NCI-H82 (cell line): ENCODE measurements around the gene G2E3.
A peak's percentile ranks its signal among the peaks of the same experiment; 100 is the strongest.
"Not testable (repeated sequence)": the region's sequence is repeated elsewhere in the genome, so short reads cannot be mapped to it uniquely, and the experiment has no call there.

Experiments used
- DNase-seq: peaks from one replicate; lab custom pipeline; 2025; lab: John Stamatoyannopoulos, UW

G2E3 gene

DNA sequence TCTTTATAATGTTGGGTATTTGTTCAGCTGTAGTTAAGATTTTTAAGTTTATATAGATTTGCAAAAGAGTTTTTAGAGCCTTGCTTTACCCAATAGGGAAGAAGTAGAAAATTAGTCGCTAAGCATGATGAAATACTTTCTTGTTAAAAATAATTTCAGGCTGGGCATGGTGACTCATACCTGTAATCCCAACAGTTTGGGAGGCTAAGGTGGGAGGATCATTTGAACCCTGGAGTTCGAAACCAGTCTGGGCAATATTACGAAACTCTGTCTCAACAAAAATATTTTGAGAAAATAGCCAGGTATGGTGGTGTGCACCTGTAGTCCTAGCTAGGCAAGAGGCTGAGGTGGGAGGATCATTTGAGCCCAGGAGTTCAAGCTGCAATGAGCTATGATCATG, 44.4 kb downstream of the G2E3 start:
- DNase-seq = no peak

DNA sequence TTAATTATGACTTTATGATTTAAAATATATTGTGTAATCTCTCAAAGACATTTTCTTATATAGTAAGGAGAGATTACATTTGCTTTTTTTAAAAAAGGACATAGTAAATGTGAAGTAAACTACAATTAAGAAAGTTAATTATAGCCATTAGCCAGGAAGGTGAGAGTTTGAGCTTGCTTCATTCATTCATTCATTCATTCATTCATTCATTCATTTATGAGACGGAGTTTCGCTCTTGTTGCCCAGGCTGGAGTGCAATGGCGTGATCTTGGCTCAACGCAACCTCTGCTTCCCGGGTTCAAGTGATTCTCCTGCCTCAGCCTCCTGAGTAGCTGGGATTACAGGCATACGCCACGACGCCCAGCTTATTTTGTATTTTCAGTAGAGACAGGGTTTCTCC, 45.7 kb downstream of the G2E3 start:
- not testable (repeated sequence) for DNase-seq

DNA sequence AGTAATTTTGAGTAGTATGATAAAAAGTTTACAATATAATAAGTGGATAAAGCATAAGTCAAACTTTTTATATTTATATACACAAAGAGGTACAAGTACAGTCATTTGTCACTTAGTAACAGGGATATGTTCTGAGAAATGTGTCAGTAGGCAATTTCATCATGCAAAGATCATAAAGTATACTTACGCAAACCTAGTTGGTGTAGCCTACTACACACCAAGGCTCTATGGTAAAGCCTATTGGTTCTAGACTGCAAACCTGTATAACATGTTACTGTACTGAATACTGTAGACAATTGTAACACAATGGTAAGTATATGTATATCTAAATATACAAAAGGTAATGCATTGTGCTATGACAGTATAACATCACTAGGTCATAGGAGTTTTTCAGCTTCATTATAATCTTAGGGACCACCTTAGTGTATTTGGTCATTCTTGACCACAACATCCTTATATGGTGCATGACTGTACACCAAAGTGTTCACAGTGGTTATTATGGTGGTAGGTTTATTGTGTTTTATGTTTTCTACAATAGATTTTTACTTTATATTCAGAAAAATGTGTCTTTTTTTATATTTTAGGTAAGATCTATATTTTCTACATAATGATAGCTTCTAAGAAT, 48.3 kb downstream of the G2E3 start:
- DNase-seq = no peak

DNA sequence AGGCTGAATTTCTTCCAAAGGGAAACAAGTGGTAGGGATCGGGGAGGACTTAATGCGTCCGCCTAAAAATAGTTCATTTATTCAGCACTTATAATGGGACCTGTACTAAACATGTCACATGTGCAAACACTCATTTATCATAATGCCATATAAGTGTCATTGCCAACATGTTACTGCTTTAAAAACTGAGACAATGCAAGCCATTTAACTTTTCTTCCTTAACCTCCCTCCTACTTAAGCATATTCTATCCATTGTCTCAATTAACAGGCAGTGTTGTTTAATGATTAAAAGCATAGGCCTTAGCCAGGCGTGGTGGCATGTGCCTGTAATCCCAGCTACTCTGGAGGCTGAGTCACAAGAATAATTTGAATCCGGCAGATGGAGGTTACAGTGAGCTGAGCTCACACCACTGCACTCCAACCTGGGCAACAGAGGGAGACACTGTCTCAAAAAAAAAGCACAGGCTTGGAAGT, 49.6 kb downstream of the G2E3 start:
- peak; percentile 56 for DNase-seq

DNA sequence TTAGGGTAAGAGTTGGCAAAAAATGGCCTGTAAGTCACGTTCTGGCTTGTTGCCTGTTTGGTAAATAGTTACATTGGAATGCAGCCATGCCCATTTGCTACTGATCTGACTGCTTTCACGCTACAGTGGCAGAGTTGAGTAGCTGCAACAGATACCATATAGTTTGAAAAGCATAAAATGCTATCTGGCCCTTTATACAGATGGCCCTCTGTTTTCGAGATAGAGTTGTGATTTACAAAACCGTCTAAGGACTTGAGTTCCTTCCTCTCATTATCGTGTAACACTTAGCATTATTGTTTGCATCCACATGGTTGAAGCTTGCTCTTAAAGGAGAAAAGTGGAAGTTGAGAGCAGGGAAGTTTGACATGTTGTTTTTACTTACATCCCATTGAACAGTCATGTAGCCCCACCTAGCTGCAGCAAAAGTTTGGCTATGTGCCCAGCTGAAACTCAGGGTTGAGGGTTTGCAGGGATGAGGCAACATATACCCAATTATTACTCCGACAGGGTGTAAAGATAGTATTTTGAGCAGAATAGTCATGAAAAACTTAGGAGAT, 51.9 kb downstream of the G2E3 start:
- DNase-seq = peak; percentile 30

DNA sequence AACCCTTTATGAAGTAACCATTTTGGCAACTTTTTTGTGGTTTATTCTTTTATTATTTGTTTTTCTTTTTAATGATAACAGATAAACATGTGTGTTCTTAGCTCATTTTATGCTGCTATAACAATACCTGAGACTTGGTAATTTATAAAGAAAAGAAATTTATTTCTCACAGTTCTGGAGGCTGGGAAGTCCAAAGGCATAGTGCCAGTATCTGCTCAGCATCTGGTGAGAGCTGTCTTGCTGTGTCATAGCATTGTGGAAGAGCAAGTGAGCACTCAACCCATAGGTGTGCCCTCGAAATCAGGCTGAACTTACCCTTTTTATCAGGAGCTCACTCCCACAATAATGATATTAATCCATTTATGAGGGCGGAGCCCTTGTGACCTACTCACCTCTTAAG, 55.2 kb downstream of the G2E3 start:
- DNase-seq = no peak

DNA sequence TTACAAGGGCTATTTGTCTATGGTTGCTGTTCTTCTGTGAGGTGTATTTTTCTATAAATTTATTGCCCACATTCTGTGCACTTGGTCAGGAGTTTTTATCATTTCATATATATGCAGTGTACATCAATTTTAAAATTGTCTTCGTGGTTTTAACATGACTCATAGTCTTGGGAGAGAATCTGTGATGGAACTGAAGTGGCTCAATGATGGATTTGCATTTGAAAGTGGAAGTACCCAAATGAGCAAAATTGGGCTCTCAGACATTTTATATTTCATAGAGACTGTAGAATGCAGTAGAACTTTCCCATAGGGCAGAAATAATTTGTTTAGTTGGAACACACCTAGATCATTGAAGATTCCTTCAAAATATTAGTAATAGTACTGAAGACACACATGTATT, 61.2 kb downstream of the G2E3 start:
- DNase-seq = no peak

DNA sequence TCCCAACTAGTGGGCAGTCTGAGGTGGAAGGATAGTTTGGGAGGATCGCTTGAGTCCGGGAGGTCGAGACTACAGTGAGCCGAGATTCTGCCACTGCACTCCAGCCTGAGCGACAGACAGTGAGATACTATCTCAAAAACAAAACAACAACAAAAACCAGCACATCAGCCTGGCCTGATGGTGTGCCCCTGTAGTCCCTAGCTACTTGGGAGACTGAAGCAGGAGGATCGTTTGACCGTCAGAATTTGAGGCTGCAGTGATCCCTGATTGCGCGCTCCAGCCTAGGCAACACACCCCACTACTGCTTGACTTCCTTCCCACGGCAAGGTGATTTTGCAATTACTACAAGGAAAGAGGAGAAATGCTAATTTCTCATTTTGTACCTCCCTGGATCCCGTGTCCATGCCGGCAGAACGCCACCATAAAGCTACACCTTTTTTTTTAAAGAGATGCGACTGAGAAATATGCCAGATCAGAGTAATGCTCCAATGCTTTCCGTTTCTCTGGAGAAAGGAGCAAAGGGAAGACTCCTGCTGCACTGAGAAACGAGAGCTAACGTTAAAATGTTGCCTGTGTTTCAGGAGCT, 62.5 kb downstream of the G2E3 start:
- DNase-seq = peak; percentile 60

DNA sequence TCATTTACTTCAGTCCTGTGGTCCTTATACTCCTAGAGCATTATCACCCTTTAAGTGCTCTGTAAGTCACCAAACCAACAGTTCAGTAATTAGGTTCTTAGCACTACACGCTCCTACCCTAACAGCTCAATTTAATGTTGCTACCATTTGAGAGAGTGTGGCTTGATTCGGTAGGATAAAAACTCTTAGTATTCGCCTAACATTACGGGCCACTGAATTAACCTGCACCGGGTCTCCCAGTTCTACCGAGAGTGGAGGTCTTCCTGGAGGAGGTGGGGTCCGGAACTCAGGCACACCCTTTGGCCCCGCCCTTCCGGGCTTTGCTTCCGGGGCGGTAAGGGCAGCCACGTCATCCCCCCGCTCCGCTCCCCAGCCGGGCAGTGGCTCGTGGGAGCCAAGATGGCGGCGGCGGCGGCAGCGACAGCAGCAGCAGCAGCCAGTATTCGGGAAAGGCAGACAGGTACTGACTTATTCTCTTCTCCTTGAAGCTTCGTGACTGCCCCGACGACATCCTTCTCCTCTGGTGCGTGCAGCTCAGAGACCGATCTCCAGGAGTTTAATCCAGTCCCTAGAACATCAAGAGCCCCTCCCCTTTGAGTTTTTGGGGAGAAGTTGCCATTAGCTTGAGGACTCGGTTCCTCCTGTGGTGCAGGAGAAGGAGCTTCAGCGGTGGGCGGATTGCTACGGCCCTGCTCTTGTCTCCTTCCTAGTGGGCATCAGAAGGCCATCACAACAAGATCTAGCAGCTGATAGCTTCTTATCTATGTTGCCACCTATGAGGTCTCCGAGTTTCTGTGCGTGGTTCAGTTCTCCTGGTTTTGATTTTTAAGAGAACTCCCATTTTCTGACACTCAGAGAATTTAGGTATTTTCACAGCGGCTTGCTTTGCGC, 63.2 kb downstream of the G2E3 start, which contains the start of gene SCFD1:
Gene SCFD1 (plus strand): TSS at position 380 of the 891 bp plus-strand sequence. CDS start 20 bp downstream, at position 400.
- peak; percentile 96 for DNase-seq

DNA sequence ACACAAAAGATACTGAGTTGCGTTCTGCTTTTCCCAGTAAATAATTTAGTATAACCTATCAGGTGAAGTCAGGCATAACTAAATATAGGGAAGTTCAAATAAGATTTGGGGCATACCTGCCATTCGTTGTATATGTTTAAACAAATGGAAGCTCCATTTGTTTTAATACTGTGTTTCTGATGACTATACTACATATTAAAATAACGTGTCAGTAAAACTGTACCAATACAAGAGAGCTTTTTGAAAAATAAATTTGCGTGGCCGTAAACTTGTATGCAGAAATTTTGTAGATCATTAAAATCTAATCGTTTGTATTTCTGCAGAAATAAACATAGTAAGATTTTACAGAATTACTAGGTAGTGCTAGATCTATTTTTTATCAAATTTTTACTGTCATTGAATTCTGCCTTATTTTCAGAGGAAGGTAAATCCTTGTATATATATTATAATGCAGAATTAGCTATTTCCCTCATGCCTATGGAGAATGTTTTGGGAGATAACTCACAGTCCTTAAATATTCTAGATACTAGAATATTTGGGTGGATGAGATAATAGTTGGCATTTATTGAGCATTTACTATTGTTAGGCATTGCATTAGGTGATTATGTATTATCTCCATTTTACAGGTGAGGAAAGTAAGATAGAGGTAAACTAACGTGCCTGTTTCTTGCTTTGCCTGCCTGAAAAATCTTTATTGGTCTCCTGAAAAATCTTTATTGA, 64.6 kb downstream of the G2E3 start:
- DNase-seq = no peak

DNA sequence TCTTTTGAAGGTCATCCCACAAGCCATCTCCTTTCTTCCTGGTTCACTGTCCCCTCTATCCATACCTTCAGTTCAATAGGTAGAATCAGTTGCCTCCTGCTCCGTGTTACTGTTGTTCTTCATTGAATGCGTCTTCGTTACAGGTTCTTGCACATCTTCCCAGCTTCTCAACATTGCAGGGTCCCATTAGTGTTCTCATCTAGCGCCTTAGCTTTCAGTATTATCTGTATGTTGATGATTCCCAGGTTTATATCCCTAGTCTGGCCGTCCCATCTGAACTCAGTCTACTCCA, 65.1 kb downstream of the G2E3 start:
- DNase-seq = no peak

DNA sequence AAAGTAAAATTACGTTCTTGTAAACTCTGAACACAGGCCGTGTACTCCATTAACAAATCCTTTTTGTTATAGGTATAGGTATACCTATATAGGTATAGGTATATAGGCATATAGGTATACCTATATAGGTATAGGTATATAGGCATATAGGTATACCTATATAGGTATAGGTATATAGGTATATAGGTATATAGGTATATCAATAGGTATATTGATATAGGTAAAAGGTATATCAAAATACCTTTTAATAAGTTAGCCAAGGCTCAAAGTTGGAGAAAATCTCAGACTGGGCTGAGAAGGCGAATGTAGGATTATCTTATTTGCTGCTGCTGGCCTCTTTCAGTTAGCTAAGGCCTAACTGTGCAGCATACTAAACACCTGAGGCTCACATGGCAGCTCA, 66.6 kb downstream of the G2E3 start:
- DNase-seq = no peak

DNA sequence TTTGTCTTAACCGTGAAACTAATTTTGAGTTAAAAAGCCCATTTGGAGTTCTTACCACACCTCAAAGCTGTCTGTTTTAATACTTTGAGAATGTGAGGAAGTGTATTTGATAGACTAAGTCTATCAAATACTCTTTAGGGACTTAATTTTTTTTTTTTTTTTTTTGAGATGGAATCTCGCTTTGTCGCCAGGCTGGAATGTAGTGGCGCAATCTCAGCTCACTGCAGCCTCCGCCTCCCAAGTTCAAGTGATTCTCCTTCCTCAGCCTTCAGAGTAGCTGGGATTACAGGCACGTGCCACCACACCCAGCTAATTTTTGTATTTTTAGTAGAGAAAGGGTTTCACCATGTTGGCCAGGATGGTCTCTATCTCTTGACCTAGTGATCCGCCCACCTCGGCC, 70.5 kb downstream of the G2E3 start:
- DNase-seq = not testable (repeated sequence)

DNA sequence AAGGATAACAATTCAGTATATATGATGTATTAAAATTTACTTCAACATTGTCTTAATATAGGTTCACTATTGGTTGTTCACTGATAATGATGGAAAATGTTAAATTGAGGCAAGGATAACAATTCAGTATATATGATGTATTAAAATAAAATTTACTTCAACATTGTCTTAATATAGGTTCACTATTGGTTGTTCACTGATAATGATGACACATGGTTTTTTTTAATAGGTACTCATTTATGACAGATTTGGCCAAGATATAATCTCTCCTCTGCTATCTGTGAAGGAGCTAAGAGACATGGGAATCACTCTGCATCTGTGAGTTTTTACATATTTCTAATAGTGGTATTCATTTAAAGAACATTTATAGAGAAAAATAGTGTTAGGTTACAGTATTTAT, 71.3 kb downstream of the G2E3 start:
- DNase-seq = no peak

DNA sequence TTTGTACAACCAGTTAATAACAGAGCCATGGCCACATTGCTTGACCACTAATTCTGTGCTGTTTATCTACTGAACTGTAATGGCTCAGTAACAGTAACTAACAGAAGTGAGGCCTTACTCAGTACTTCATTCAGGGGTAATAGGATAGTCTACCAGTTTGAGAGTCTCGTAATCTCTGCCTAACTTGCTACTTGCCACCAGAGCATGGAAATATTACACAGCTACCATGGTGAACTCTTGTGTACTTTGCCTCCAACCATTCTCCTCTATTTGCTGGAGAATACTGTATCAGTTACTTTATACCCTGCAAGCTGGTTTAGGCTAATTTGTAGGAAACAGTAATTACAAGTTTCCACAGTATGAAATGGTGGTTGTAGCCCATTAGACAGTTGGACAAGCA, 73.8 kb downstream of the G2E3 start:
- no peak for DNase-seq

DNA sequence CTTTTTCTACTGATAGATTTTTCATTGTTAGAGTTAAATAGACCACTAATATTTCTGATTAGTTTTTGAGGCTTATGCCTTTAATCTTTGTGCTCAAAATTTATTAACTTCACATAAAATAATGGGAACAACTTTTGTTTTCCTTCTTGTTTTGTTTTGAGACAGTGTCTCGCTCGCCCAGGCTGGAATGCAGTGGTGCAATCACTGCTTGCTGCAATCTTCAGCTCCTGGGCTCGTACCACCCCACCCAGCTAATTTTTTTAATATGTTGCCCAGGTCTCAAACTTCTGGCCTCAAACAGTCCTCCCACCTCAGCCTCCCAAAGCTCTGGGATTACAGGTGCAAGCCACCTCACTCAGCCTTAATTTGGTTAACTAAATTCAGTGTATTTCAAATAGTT, 80.0 kb downstream of the G2E3 start:
- no peak for DNase-seq

DNA sequence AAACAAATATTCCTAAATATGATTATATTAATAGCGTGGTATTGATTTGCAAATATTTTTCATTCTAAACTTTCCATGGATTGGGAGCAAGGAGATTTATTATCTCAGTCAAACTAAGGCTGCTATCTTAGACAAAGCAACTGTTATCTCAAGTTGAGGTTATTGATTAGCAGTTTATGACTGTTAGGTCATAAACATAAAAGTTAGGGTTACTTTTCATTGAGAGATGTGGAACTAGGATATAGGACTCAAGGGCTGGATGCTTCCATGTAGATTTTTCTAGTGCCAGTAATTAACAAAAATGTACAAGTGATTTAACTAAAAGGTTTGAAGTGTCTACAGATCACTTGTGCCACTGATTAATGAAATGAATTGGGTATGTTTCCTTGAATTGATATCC, 82.2 kb downstream of the G2E3 start:
- no peak for DNase-seq

DNA sequence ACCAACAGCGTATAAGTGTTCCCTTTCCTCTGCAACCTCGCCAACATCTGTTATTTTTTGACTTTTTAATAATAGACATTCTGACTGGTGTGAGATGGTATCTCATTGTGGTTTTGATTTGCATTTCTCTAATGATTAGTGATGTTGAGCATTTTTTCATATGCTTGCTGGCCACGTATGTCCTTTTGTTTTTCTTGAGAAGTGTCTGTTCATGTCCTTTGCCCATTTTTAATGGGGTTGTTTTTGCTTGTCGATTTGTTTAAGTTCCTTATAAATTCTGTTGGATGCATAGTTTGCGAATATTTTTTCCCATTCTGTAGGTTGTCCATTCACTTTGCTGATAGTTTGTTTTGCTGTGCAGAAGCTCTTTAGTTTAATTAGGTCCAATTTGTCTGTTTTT, 85.5 kb downstream of the G2E3 start:
- DNase-seq = not testable (repeated sequence)

DNA sequence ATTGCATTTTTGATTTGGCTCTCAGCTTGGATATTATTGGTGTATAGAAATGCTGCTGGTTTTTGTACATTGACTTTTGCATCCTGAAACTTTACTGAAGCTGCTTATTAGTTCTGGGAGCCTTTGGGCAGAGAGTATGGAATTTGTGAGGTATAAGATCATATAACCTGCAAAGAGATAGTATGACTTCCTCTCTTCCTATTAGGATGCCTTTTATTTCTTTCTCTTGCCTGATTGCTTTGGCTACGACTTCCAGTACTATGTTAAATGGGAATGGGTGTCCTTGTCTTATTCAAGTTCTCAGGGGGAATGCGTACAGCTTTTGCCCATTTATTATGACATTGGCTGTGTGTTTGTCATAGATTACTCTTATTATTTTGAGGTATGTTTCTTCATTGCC, 86.6 kb downstream of the G2E3 start:
- DNase-seq = no peak

DNA sequence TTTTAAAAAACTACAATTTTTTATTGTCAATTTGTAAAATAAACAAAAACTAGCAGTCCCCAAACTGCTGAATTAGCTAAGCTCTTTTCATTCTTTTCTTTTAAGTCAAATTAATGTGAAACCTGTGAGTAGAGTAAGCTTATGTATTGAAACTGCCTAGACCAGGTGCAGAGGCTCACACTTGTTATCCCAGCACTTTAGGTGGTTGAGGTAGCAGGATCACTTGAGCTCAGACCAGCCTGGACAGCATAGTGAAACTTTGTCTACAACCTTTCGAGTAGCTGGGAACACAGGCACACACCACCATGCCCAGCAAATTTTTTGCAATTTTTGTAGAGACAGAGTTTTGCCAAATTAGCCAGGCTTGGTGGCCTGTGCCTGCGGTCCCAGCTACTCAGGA, 89.5 kb downstream of the G2E3 start:
- DNase-seq = no peak

DNA sequence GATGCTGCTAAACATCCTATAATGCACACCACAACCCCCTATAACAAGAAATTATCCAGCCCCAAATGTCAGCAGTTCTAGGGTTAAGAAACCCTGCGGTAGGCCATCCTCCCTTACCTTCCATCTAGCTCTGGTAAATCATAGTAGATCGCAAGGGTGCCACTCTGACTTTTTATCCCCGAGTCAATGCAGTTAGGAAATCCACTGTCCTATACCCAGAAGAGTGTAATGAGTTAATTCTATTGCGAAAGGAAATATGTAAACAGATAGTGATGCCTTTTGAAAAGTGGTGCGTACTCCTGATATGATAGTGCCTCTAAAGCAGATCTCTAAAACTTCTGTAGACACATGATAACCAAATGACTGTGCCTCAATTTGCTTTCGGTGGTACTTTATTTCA, 93.0 kb downstream of the G2E3 start:
- no peak for DNase-seq

DNA sequence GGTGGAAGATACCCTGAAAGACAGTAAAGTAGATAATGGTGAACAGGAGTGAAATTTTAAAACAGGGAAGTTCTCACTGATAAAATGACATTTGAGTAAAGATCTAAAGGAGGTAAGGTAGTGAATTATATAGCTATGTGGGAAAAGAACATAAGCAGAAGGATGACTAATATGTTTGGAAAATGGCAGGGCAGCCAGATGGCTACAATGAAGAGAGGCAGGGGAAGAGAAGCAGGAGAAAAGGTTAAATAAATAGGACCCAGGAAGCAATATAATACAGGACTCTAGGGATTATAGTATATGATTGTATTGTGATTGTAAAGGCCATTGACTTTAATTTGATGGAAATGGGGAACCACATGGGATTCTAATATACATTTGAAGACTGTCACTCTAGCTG, 96.2 kb downstream of the G2E3 start:
- no peak for DNase-seq
